CD4-positive, alpha-beta T cell treated with Interleukin-17A for 1 hour (primary cell): ENCODE data around the gene AHRR.

Experiments
- DNase-seq: peaks from one replicate; pipeline ENCODE4 v3.0.0-alpha.2; 2020

AHRR gene

GRCh38 chr5:417301-418161, 96.0 kb downstream of the AHRR start:
- DNase-seq, result no peak

GRCh38 chr5:418162-419121, 96.9 kb downstream of the AHRR start:
- no peak for DNase-seq

- no peak for DNase-seq
Observed at GRCh38 chr5:419970-420369, 98.5 kb downstream of the AHRR start.

- no peak for DNase-seq
Observed at GRCh38 chr5:420632-421286, 99.2 kb downstream of the AHRR start.

GRCh38 chr5:421287-421880, 99.9 kb downstream of the AHRR start:
- no peak for DNase-seq

- DNase-seq, result no peak
Observed at GRCh38 chr5:421901-422300, 100.4 kb downstream of the AHRR start.

- DNase-seq, result no peak
Observed at GRCh38 chr5:422323-423232, 101.1 kb downstream of the AHRR start.

GRCh38 chr5:423233-423565, 101.7 kb downstream of the AHRR start:
- no peak for DNase-seq

GRCh38 chr5:423626-424261, 102.2 kb downstream of the AHRR start:
- DNase-seq, result no peak

GRCh38 chr5:424301-425110, 103.0 kb downstream of the AHRR start:
- no peak for DNase-seq

GRCh38 chr5:425714-426113, 104.2 kb downstream of the AHRR start:
- DNase-seq, result peak; percentile 20

- DNase-seq, result no peak
Observed at GRCh38 chr5:426392-426976, 105.0 kb downstream of the AHRR start.

GRCh38 chr5:427415-428087, 106.0 kb downstream of the AHRR start:
- DNase-seq, result no peak

- DNase-seq, result no peak
Observed at GRCh38 chr5:428219-428618, 106.7 kb downstream of the AHRR start.

- DNase-seq, result no peak
Observed at GRCh38 chr5:428754-429452, 107.4 kb downstream of the AHRR start.

GRCh38 chr5:429453-430188, 108.1 kb downstream of the AHRR start:
- no peak for DNase-seq

GRCh38 chr5:430214-430925, 108.9 kb downstream of the AHRR start:
- no peak for DNase-seq
